ENCODE measurements around the gene GJA10.

GJA10 gene

DNA sequence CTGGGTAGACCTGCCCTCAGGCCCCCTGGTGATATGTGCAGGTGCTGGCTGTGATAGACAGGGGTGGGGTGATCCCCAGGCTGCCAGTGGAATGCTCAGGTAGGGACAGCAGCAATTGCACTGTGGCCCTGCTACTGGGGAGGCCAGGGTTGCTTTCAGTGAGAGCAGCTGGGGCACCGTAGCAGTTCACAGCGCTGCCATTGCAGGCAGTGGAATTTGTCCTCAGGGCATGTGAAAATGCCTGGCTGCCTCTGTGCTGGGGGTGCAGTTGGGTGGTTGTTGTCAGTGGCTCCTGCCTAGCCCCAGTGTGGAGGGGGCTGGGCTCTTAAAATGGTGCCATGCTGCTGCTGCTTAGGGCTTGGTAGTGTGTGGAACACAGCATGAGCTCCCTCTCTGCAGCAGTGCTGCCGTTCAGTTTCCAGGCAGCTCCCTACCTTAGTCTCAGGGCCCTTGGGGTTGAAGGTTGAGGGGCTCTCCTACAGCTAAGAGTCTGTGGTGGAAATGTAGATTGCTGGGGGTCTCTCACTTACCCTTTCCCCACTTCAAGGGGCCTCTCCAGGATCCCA, 23.6 kb downstream of the GJA10 start:
- no peak for DNase-seq (ENCODE audit: low read depth)

DNA sequence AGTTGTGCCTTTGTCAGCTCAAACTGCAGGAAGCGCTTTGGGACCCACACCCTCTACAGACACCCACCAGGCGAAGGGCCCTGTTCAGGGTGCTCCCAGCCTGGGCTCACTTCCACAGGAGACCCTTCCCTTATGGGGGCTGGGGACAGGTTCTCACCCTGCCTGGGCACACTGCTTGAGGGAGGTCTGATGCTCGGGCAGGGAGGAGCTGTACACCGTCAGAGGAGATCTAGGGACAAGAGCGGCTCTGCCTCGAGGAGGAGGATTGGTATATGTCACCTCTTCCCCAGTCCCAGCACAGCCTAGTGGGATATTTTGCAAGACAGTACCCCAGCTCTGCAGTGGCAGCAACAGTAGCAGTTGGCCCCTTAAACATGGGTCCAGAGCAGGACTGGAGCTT, 26.9 kb downstream of the GJA10 start:
- no peak for DNase-seq (ENCODE audit: low read depth)

- no peak for DNase-seq (ENCODE audit: low read depth)
These were observed 27.4 kb downstream of the GJA10 start for GRCh38 chr6:89921691-89922090.

DNA sequence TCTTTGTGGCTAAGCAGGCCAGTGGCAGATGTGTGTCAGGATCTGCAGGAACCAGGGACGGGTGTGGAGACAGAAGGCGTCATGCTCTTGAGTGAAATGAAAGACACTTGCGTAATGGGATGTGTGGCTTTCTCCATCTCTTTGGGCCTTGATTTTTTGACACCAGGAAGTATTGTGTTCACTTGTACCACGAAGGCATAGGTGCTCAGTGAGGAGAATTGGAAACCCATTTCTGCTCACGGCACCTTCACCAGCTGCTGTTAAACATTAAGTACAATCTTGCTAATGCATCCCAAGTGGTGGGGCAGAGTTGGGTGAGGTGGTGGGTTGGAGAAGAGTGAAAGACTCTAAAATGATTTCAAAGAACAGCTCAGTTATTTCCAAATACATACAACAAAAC, 30.0 kb downstream of the GJA10 start:
- DNase-seq (ENCODE audit: low read depth), result no peak

DNA sequence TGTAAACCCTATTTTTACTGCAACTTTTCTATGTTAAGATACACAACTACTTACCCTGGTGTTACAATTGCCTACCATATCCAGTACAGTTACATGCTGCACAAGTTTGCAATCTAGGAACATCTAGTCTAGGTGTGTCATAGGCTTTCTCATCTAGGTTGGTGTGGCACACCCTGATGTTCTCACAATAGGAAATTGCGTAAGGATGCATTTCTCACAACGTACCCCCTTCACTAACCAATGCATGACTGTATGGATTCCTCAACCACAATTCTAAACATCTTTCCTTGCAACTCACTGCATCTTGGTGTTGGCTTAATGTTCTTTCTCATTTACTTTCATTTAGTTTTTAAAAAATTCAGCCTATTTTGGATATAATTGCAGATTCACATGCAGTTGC, 31.6 kb downstream of the GJA10 start:
- no peak for DNase-seq (ENCODE audit: low read depth)

DNA sequence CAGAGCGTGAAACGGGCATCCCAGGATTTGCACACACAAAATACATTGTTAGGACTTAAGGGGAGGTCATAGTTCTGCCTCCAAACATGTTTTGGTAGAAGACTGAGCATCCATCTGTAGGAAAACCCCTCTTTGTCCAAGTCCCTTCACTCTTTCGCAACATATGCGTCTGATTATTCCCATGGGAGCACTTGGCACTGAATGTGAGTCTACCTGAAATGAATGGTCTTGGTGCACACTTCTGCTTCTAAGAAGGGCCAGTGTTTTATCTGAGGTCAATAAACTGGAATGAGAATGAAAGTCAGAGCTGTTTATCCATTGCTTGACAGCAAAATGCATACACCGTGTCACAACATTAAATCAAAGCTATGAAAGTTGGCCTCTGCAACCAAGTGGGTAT, 33.0 kb downstream of the GJA10 start:
- DNase-seq (ENCODE audit: low read depth), result no peak

DNA sequence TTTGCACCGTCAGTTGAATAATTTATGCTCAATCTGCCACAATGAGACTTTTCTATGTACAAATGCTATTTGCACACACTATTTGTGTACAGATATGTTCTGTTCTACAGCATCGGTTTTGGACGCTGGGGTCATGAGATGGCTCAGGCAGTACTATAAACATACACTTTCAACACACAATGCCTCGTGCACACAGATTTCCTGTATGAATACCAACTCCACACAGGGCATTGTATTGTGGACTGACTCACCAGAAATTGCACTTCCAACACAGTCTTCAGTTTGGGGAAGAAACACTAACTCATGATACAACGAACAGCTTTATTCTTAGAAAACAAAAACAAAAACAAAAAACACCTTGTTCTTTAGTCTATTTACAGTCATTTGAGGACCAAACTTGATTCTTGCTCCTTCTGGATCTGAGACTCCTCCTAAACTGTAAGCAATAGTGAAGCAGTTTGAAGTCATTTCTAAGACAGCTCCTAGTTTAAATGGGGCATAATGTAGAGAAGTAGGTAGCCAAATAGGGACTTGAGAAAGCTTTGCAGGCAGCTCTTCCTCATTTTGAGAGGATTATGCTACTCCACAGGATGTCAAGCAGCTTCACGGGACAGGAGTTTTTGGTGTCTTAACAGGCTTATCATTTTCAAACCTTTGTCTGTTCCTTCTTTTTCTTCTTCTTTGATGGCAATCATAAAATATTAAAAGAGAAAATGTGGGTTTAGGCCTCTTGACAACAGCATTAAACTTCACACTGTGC, 33.7 kb downstream of the GJA10 start:
- DNase-seq (ENCODE audit: low read depth), result no peak

DNA sequence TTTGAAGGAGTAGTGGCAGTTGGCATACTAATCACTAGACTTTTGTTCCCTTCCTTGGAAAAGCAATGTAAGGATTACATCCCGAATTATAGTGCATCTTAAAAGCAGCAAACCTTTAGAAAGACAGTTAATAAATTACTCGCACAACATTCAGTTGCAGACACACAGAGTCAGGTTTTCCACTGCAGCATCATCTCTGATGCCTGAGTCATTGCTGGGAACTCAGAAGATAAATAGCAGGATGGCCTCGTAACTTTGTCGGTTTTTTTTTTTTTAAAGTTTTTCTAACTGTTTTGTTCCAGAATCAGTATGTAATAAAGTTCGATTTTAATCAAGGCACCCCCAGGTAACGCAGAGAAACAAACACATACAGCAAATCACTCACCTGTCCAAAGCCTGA, 34.3 kb downstream of the GJA10 start:
- no peak for DNase-seq (ENCODE audit: low read depth)

- no peak for DNase-seq (ENCODE audit: low read depth)
These were observed 36.5 kb downstream of the GJA10 start for GRCh38 chr6:89930789-89931188.

DNA sequence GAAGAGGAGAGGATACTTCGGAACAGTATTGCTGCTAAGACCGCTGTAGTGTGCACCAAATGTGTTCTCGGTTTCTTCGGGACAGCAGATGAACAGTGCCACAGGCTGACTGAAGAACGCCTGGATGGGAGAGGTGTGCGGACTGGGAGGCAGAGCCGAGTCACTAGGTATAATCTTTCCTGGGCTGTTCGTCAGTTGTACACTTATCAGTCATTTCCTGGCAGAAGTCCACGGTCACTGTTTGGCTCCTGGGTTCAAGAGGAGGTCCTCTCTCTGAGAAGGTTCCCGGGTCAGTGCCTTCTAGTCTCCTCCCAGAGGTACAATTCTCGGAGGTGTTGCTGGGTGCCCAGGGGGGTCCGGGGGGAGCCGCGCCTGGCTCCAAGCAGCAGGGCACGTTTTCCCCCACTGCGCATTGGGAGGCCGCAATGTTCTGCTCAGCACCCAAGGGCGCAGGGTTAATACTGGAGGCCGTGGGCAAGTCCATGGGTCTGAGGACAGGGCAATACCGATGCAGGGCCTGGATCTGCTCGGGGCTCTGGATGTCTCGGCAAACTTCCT, 38.1 kb downstream of the GJA10 start:
- DNase-seq (ENCODE audit: low read depth), result no peak

- DNase-seq (ENCODE audit: low read depth), result no peak
These were observed 40.6 kb downstream of the GJA10 start for GRCh38 chr6:89934685-89935366.

- no peak for DNase-seq (ENCODE audit: low read depth)
These were observed 41.9 kb downstream of the GJA10 start for GRCh38 chr6:89936177-89936576.

DNA sequence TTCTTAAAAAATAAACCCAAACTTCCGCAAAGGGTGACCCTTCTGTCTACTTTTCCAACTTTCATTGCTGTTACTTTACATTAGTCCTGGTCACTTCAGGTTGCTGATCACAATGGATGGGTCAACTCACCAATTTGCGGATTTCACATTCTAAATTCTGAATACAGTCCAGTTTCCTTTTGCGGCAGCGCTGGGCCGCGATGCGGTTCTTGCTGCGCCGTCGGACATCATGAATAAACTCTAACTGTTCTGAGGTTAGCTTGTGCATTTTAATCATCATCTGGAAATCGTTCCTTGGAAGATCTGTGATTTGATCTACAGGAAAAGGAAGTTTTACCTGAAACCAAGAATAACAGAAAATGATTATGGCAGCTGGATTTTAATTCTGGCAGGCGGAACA, 43.7 kb downstream of the GJA10 start:
- no peak for DNase-seq (ENCODE audit: low read depth)

- DNase-seq (ENCODE audit: low read depth), result no peak
These were observed 44.9 kb downstream of the GJA10 start for GRCh38 chr6:89939144-89939543.

DNA sequence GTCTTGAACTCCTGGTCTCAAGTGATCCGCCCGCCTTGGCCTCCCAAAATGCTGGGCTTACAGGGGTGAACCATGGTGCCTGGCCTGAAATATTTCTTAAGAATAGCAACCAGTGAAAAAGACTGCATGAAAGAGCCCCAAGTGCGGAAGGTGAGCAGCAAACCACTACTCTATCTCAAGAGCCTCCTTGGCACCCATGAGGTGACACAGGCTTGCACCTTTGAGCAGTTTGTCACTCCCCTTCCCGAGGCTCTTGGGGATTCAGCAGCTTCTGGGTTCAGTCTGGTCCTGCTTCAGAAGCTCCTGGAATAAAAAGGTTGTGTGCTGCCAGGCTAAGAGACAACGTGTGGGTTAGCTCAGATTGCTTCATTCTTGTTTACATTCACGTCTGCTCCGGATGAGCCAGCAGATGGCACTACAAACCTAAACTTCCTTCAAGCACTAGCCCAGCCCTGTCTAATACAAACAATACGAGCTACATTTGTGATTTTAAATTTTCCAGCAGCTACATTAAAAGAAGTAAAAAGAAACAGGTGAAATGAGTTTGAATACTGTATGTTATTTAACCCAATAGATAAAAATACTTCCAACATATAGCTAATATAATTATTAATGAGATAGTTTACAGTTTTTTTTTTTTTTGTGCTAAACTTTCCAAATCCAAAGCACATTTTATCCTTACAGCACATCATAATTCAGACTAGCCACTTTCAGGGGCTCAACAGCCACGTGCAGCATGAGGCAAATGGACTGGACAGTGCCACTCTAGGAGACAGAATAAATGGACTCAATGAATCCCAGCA, 46.2 kb downstream of the GJA10 start:
- DNase-seq (ENCODE audit: low read depth), result peak; percentile 55

DNA sequence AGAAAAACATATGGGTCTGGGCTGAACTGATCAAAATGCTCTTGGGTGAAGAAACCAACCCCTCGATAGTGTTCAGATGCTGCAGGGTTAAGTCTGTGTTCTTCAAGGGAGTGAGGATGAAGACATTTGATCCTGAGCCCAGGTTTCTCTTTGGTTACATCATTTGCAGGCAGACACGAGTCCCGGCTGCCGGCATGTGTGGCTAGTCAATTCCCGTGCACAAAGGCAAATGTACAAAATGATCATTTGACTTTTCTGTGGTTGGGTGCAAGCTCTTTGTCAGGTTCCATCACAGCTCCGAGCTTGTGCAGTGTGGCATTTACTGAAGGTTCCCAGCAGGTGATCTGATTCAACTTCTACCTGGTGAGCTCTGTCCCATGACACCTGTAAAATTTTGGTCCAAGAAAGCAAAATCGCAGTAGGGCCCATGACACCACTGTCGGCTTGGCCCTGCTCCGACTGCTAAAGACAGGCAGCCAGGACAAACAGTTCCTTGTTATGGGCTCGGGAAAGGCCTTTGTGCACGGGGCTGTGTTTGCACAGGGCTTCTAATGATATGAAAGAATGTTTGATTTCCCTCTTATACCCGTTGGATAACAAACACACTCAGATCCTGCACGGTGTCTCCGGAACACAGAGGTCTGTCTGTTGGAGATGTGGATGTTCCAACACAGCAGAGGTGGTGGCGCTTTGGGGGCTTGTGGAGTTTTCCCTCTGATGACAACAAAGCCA, 46.9 kb downstream of the GJA10 start:
- DNase-seq (ENCODE audit: low read depth), result no peak

DNA sequence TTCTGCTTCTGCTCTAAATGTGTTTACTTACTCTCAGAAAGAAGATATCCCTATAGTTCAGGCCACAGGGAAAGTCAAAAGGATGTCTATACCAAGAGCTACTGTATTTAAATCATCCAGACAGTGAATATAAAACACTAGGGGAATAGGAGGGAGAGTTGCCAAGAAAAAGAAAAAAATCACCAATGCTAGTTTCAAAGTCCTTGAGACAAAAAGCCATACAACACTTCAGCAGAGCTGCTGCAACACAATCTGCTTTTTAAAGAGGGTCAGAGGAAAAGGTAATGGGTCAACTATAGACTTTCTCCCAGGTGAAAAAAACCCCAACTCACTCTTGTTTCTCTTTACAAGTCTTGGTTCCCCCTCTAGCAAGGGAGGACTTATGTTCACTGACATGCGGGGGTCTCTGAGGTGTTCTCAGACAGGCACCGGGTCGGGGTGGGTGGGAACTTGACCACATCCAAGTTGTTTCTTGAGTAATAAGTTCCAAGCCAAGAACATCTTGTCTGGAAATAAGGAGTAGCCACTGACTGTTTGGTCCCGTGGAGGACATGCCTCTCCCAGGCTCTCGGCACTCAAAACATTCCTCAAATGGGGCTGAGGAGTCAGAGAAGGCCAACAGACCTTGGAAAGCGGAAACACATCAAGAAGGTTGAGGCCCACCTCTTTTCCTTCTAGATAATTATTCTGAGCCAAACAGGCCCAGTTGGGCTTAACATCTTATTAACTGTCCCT, 47.7 kb downstream of the GJA10 start:
- no peak for DNase-seq (ENCODE audit: low read depth)

GRCh38 chr6:89942601-89943000, 48.3 kb downstream of the GJA10 start:
- DNase-seq (ENCODE audit: low read depth), result no peak

DNA sequence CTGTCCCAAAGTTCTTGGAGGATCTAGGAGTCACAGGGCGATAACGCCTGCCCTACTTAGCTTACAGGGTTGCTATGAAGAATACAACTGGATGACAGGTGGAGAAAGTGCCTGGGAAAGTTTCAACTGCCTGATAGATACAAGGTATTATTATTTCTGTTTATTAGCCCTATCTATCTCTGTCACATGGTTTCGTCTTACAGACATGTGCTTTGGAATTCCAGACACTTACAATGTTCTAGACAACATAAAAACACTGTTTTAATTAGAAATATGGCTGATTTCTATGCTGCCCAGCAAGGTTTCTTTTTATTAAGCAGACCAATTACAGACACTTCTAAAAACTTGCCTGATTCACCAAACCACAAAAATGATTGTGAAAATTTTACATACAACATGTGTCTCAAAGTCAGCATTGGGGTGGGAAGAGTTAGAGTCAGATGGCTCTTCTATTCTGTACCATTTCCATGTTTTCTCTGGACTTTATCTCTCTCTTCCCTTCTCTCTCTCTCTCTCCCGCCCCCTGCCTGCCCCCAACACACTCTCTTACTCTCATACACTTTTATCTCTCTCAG, 50.0 kb downstream of the GJA10 start:
- no peak for DNase-seq (ENCODE audit: low read depth)

DNA sequence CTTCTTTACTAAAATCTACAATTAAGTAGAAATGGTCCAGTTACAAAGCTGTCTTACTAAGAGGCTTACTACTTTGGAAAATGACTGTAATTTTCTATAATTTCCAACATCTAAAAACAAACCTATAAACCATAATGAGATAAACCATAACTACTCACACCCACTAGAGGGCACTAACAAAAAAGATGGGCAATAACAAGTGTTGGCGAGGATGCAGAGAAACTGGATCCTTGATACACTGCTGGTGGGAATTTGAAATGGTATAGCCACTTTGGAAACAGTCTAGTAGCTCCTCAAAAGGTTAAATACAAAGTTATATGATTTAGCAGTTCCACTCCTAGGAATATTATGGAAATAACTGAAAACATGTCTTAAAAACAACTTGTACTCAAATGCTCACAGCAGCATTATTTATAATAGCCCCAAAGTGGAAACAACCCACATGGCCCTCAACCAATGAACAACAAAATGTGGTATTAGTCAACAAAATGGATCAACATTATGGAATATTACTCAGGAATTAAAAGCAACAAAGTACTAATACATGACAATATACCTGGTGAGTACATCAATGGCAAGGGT, 50.6 kb downstream of the GJA10 start:
- DNase-seq (ENCODE audit: low read depth), result no peak

All from activated T-cell treated with anti-CD3 and anti-CD28 coated beads for 1 hour (primary cell).